ENCODE data around the gene PEX11G.

The PEX11G gene

GRCh38 chr19:7521551-7522071 is 32.8 kb upstream of the PEX11G start:
- no peak for DNase-seq

DNA sequence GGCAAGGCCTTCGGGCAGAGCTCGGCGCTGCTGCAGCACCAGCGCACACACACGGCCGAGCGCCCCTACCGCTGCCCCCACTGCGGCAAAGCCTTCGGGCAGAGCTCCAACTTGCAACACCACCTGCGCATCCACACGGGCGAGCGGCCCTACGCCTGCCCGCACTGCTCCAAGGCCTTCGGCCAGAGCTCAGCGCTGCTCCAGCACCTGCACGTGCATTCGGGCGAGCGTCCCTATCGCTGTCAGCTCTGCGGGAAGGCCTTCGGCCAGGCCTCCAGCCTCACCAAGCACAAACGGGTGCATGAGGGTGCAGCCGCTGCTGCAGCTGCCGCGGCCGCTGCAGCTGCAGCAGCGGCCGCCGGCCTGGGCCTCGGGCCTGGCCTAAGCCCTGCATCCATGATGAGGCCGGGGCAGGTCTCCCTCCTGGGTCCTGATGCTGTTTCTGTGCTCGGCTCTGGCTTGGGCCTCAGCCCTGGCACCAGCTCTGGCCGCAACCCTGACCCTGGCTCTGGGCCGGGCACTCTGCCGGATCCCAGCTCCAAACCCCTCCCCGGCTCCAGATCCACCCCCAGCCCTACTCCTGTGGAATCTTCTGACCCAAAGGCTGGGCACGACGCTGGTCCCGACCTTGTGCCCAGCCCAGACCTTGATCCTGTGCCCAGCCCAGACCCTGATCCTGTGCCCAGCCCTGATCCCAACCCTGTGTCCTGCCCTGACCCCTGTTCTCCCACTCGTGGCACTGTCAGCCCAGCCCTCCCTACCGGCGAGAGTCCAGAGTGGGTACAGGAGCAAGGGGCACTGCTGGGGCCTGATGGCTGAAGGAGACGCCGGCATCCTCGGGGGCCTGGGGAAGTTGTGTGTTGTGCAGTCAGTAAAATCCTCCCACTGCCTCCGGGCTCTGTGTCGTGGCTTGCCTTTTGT is 31.6 kb upstream of the PEX11G start:
- no peak for DNase-seq

- DNase-seq, result no peak
Measured at GRCh38 chr19:7519361-7520130, 30.7 kb upstream of the PEX11G start.

GRCh38 chr19:7516878-7517277 is 28.0 kb upstream of the PEX11G start:
- DNase-seq, result no peak

DNA sequence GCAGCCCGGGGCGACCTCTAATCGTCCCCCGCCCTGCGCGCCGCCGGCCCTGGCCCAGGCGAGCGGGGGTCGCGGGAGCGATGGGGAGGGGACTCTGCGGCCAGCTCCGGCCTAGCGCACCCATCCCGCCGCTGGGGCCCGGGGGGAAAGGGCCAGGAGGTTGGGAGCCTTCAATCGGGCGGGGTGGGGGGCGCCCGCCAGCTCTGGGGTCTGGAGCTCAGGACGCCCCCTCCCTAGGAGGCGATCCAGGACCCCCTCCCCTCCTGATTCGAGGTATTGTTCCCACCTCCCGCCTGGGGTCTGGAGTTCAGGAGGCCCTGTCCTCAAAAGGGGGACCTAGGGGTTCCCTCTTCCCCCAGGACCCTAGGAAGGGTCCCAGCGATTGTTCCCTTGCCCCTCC is 27.5 kb upstream of the PEX11G start:
- DNase-seq, result no peak

- DNase-seq, result peak; percentile 34
Measured at GRCh38 chr19:7515645-7516151, 26.9 kb upstream of the PEX11G start, which contains the start of gene ZNF358. TSS of gene ZNF358 (plus strand) at chr19:7516103. CDS start at chr19:7519243, 3,140 bp downstream.

DNA sequence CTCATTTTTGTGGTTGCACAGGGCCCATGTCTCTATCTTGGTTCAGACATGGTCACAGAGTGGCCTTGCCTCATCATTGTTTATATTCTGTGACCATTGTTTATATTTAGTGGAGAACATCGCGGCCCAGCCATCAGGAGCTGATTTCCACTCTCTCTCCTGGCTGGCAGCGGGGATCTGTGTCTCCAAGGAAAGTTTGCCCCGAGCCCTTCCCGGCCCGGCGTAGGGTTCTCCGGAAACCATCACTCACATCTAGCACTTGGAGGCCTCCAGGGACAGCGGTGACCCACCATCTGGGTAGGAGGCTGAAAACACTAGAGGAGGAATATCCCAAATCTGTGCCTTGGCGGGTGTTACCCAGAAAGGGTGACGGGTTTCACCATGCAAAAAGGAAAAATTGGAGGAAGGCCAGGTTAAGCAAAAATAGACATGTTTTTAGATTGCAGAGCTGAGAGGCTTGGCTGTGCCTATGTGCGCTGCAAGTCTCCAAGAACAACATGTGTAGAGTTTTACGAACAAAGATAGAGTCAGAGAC is 26.3 kb upstream of the PEX11G start:
- no peak for DNase-seq

DNA sequence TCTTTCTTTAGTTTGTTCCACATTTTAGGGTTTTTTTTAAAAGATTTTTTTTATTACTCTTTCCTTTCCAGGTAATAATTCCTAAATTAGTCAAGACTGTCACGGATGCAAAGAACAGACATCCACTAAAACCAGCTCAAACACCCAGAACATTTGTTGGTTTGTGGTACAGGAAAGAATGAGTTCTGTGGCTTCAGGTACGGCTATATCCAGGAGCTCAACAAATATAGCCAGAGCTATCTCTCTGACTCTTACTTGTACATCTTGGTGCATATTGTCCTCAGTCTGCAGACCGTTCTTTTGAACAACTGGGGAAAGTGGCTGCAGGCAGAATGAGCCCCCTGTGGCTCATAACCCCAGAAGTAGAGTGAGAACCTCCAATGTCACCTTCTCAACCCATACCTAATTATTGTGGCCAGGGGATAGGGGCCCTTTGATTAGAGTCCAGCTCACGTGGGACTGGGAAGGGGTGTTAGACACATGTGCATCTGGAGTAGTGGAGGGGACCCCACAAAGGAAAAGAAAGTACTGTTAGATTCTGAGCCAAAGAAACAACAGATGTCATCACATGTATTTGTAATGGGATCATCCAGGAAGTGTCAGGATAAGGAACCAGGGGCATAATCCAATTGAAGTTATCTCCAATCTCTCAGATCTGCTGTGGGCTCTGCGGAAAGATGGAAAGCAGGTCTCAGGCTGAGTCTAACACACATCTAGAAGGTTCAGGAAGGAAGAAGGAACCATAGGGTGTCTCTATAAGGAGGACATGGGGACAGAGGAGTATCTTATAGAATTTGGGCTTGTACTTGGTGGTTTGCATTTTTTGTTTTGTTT is 25.2 kb upstream of the PEX11G start:
- DNase-seq, result no peak

GRCh38 chr19:7512400-7512851 is 23.6 kb upstream of the PEX11G start:
- DNase-seq, result no peak

GRCh38 chr19:7509625-7510024 is 20.8 kb upstream of the PEX11G start:
- no peak for DNase-seq

- DNase-seq, result no peak
Measured at GRCh38 chr19:7507884-7508283, 19.0 kb upstream of the PEX11G start.

- peak; percentile 39 for DNase-seq
Measured at GRCh38 chr19:7506385-7507328, 17.8 kb upstream of the PEX11G start.

- DNase-seq, result no peak
Measured at GRCh38 chr19:7505682-7506384, 17.0 kb upstream of the PEX11G start.

GRCh38 chr19:7505288-7505681 is 16.4 kb upstream of the PEX11G start:
- no peak for DNase-seq

GRCh38 chr19:7504684-7505083 is 15.8 kb upstream of the PEX11G start:
- DNase-seq, result no peak

- no peak for DNase-seq
Measured at GRCh38 chr19:7502552-7502951, 13.7 kb upstream of the PEX11G start.

- DNase-seq, result peak; percentile 31
Measured at GRCh38 chr19:7500811-7501450, 12.1 kb upstream of the PEX11G start.

- DNase-seq, result no peak
Measured at GRCh38 chr19:7497292-7497691, 8.5 kb upstream of the PEX11G start.

- DNase-seq, result no peak
Measured at GRCh38 chr19:7494416-7495098, 5.7 kb upstream of the PEX11G start.
